Measurements from ENCODE around the gene SDF4. TPM values are rescaled to one million over a fixed set of nuclear protein-coding genes. Genes with fewer than 3 reads are reported as not detected.

The SDF4 gene
- total and polyA plus RNA-seq, 11 donors, result 102 to 212 (median 120) TPM

DNA sequence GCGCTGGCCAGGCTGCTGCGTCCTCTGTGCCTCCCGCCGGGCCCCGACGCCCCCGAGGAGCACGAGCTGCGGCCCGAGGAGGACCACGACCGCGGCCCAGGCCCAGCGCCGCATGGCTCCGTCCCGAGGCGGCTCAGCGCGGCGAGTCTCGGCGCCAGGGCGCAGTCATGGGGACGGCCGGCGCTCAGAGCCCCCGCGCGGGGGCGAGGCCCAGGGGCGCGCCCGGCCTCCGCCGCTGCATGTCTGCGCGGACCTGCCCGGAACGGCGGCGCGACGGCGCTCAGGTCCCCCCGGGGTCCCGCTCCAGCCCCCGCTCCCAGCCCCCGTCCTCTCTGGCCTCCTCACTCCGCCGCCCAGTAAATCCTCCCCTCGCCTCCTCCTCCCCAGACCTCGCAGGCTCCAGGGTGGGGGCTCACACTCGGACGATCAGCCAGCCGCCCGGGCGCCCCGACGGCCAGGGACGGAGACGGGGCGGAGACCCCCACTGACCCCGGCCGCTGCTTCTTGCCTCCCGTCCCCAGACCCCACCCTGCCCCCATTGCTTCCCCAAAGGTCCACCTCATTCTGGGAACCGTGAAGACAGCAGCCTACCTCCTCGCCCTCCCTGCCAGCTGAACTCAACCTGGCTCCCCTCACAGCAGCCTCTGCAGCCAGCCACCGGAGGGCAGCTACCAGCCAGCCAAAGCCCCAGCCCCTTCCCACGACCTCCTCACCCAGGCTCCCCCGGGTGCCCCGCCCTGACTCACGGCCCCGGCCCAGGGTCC is 15.0 kb upstream of the SDF4 start, which contains the start of gene C1QTNF12:
Gene C1QTNF12 (minus strand): TSS at position 146 of the 764 bp plus-strand sequence. CDS start 32 bp downstream, at position 114.
- peaks cover 6 to 36% (median 18%) of the 10 kb centered on the region in 9 donors for H3K27me3 ChIP-seq
- peak in 1 of 4 donors; percentile 20 for ATAC-seq

DNA sequence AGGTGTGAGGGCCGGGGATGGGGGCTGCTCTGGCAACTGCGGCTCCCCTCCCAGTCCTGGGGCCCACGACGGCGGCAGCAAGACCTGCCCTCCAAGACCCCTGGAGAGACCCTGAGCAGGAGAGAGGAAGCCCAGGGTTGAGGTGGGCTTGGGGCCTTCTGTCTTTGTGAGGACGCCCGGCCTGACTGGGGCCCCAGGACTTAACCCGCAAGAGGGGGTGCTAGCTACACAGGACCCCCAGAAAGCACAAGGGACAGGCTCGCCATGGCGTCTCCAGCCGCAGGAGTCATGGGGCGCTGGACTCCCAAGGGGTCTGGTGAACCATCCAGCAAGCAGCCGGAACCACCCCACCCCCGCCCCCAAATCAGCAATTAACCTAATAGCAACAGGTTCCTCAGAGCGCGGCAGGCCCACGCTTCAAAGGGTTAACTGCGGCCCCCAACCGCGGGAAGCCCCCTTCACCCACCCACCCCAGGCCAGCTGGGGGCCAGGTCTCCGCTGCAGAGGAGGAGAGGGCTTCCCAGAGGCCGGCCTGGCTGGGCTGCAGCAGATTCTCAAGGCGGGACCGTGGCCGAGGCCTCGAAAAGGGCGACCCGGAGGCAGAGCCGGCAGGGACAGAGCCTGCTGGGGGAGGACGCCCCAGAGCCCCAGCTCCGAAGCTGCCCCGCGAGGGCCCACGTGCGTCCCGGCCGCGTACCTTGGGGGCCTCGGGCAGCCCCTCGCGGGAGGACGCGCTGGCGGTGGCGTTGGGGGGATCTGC is 14.2 kb upstream of the SDF4 start:
- H3K36me3 ChIP-seq, result no peaks in the 10 kb centered on the region
- intact Hi-C loops (cut with DNase I), result loop anchor here in 2 of 10 donors (2.0 to 5.0 kb wide), 2 partner anchors 121 to 124 kb away; no protein-coding TSS in a partner anchor
- peaks cover 0 to 27% (median 0%) of the 10 kb centered on the region in 12 donors for H3K4me1 ChIP-seq
- 31 to 46% (median 35%) methylated on average over 21 to 45 of the region's 45 CpGs for WGBS, 4 donors
- no peak overlapping the region for H3K27ac ChIP-seq
- H3K27me3 ChIP-seq, result peaks cover 6 to 44% (median 18%) of the 10 kb centered on the region in 9 donors
- DNase-seq (no peak), ATAC-seq (no peak)
- no peak overlapping the region for H3K4me3 ChIP-seq
- TF ChIP-seq, protein P1, sequence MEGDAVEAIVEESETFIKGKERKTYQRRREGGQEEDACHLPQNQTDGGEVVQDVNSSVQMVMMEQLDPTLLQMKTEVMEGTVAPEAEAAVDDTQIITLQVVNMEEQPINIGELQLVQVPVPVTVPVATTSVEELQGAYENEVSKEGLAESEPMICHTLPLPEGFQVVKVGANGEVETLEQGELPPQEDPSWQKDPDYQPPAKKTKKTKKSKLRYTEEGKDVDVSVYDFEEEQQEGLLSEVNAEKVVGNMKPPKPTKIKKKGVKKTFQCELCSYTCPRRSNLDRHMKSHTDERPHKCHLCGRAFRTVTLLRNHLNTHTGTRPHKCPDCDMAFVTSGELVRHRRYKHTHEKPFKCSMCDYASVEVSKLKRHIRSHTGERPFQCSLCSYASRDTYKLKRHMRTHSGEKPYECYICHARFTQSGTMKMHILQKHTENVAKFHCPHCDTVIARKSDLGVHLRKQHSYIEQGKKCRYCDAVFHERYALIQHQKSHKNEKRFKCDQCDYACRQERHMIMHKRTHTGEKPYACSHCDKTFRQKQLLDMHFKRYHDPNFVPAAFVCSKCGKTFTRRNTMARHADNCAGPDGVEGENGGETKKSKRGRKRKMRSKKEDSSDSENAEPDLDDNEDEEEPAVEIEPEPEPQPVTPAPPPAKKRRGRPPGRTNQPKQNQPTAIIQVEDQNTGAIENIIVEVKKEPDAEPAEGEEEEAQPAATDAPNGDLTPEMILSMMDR (IDR thresholded peaks at IDR 0.05), result no peak
- TF ChIP-seq POLR2A (IDR thresholded peaks at IDR 0.05), result no peak
- no peaks in the 10 kb centered on the region for H3K9me3 ChIP-seq

More for the DNA sequence above, 15.0 kb upstream of the SDF4 start, which contains the start of gene C1QTNF12:
- TF ChIP-seq, protein P1 (IDR thresholded peaks at IDR 0.05), result no peak
- TF ChIP-seq POLR2A (IDR thresholded peaks at IDR 0.05), result no peak
- H3K4me1 ChIP-seq, result peaks cover 0 to 27% (median 0%) of the 10 kb centered on the region in 12 donors
- no peaks in the 10 kb centered on the region for H3K9me3 ChIP-seq
- H3K27ac ChIP-seq, result no peak within 1 kb of the TSS
- intact Hi-C loops (cut with DNase I), result loop anchor here in 1 of 10 donors (5.0 kb wide), 1 partner anchor 124 kb away; no protein-coding TSS in a partner anchor
- no peak for DNase-seq
- 5 to 20% (median 10%) methylated on average over 25 to 74 of the region's 74 CpGs for WGBS, 4 donors
- peaks cover 0 to 1% (median 0%) of the 10 kb centered on the region in 9 donors for H3K36me3 ChIP-seq
- no peak within 1 kb of the TSS for H3K4me3 ChIP-seq

DNA sequence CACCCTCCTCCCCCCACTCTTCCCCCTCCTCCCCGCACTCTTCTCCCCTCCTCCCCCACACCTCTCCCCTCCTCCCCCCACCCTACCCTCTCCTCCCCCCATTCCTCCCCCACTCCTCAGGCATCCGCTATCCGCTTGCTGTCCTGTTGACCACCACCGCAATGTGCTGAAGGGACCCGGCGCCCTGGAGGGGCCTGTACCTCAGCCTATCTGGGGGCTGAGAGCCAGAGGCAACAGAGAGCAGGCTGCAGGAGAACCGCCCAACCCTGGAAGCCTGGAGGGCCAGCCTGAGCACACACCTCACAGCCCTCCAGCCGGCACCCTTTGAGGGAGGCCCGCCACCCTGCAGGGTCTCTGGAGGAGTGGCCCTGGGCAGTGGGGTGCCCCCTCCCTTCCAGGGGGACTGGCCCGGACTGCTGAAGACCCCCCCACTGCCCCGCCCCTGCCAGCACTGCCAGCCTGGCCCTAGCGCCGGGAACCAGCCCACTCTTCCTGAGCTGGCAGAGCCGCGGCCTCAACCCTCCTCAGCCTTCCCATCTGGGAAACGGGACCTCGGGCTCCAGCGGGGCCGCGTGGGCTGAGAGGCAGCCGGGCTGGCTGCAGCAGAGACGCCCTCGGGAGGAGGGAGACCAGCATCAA is 13.5 kb upstream of the SDF4 start:
- peaks cover 6 to 49% (median 18%) of the 10 kb centered on the region in 9 donors for H3K27me3 ChIP-seq
- no peak overlapping the region for H3K27ac ChIP-seq
- ATAC-seq (no peak), DNase-seq (no peak)
- intact Hi-C loops (cut with DNase I), result loop anchor here in 2 of 10 donors (2.0 to 5.0 kb wide), 2 partner anchors 120 to 123 kb away; no protein-coding TSS in a partner anchor
- TF ChIP-seq, protein P1 (IDR thresholded peaks at IDR 0.05), result no peak
- no peak for TF ChIP-seq POLR2A (IDR thresholded peaks at IDR 0.05)
- no peaks in the 10 kb centered on the region for H3K36me3 ChIP-seq
- H3K9me3 ChIP-seq, result no peaks in the 10 kb centered on the region
- H3K4me3 ChIP-seq, result no peak overlapping the region
- 66 to 78% (median 72%) methylated on average over 8 to 22 of the region's 23 CpGs for WGBS, 4 donors
- peaks cover 0 to 27% (median 0%) of the 10 kb centered on the region in 12 donors for H3K4me1 ChIP-seq

Data from heart left ventricle (tissue), 16 donors.